GM18505 (cell line): Measurements from ENCODE around the gene ABCD1.

Experiments
- ATAC-seq: cut with Tn5 transposase; IDR thresholded peaks from one replicate; pipeline ENCODE4 v1.9.1; 2021; ENCODE audit not compliant: unreplicated experiment
- POLR2A ChIP-seq: IDR thresholded peaks from 4 replicates; pipeline ENCODE4 v1.6.1; 2011; ENCODE audit warnings: borderline replicate concordance; ENCODE audit not compliant: insufficient read depth, insufficient read length; ENCODE audit errors: extremely low read depth

Gene ABCD1

DNA sequence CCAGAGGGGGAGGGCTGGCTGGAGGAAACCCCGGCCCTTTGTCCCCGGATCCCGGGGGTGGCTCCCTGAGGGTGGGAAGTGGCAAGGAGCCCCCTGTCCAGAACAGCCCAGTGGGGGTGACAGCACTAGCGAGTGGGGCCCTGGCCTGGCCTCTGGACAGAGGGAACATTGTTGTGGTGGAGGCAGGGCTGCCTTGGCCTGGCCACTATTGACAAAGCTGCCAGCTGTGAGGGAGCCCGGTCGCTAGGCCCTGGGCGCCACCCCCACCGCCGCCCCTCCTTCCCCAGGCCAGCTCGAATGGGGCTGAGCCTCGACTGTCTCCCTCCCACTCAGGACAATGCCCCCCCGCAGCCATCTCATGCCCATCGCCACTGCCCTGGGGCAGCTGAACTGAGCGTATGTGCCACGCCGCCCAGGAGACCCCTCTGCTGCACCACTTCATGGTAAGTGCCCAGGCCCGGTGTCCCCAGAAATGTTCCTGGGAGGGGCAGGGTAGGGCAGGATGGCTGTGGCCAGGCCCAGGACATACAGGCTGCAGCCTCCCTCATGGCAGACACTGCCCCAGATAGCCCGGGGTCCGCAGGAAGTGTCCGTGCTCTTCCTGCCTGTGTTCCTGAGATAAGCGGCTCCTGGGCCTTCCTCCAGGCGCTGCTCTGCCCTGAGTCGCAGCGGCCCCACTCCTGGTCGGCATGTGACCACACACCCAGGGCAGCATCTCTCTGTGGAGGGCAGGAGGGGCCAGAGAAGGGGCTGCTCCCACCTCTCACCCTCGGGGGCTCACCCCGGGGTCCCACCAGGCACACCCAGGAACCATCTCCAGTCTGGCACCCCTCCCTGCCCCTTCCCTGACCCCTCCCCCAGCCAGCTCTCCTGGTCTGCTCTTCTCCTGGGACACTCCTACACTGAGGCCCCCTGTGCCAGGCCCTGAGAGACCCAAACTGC is 40.8 kb downstream of the ABCD1 start:
- ATAC-seq, result no peak
- TF ChIP-seq POLR2A, result no peak

DNA sequence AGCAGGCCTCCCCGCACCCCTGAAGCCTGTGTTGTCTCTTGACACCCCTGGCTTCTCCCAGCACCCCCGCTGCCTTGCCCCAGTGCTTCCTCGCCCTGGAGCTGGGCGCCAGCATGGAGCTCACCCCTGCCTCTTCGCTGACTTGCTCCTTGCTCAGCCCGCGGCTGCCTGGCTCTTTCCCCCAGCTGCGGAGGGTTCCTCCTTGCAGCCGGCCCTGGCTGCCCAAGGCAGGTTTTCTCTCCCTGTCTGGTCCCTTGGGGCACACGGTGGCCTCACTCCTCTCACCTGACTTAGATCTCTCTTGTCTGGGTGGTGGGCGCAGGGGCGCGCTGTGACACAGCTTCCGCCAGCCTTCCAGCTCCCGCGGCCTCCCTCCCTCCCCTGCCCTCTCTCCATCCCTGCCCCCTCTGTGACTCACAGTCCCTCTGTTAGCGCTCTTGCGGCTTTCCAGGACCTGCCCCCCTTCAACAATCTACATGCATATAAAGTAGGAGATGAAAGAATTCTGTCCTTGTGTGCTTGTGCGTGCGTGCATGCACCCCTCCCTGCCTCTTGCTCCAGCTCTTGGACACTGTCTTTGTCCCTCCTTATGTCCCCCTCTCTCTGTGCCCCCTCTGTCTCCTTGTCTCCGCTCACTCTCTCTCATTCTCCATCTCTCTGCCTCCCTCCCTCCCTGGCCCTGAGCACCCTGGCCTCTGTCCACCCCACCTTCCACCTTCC is 41.6 kb downstream of the ABCD1 start:
- no peak for TF ChIP-seq POLR2A
- ATAC-seq, result no peak

DNA sequence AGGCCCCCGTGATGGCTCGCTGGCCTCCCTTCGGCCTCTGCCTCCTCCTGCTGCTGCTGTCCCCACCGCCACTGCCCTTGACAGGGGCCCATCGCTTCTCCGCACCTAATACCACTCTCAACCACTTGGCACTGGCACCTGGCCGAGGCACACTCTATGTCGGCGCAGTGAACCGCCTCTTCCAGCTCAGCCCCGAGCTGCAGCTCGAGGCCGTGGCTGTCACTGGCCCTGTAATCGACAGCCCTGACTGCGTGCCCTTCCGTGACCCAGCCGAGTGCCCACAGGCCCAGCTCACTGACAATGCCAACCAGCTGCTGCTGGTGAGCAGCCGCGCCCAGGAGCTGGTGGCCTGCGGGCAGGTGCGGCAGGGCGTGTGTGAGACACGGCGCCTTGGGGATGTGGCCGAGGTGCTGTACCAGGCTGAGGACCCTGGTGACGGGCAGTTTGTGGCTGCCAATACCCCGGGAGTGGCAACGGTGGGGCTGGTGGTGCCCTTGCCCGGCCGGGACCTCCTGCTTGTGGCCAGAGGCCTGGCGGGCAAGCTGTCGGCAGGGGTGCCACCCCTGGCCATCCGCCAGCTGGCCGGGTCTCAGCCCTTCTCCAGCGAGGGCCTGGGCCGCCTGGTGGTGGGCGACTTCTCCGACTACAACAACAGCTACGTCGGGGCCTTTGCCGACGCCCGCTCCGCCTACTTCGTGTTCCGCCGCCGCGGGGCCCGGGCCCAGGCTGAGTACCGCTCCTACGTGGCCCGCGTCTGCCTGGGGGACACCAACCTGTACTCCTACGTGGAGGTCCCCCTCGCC is 42.4 kb downstream of the ABCD1 start:
- no peak for ATAC-seq
- TF ChIP-seq POLR2A, result no peak

DNA sequence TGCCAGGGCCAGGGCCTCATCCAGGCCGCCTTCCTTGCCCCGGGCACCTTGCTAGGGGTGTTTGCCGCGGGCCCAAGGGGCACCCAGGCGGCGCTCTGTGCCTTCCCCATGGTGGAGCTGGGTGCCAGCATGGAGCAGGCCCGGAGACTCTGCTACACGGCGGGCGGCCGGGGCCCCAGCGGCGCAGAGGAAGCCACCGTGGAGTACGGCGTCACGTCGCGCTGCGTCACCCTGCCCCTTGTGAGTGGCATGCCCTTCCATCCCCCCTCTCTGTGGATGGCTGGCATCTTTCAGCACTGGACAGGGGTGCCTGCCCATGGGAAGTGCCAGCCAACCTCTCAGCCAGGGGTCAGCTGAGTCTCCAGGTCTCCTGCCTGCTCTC is 43.0 kb downstream of the ABCD1 start:
- no peak for TF ChIP-seq POLR2A
- ATAC-seq, result no peak

- no peak for ATAC-seq
- no peak for TF ChIP-seq POLR2A
Measured at GRCh38 chrX:153768311-153769157, 43.9 kb downstream of the ABCD1 start.

DNA sequence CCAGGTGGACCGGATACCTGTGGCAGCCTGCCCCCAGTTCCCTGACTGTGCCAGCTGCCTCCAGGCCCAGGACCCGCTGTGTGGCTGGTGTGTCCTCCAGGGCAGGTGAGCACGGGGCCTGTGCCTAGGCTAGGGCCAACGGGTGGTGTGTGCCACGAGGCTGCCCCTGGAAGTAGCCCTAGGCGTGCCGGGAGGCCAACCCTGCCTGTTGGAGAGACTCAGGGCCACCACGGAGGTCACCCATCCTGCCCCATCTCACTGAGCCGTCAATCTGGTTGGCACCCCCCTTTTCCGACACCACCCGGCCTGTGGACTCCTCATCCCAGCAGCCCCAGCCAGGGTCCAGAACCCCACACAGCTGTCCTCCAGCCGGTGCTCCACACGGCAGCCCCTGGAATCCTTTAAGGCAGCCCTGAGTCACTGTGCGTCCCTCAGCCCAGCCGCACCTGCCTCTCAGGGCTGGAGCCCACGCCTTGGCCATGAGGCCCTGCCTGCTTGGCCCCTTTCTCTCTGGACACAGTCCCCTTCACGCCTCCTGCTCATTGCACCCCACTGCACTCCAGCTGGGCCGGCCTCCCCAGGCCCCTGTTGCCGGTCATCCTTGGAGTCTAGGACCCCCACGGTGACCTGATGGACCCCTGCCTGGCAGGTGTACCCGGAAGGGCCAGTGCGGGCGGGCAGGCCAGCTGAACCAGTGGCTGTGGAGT is 44.7 kb downstream of the ABCD1 start:
- ATAC-seq, result no peak

GRCh38 chrX:153769865-153770600 is 45.4 kb downstream of the ABCD1 start:
- ATAC-seq, result no peak
- no peak for TF ChIP-seq POLR2A

More for the DNA sequence above, 44.7 kb downstream of the ABCD1 start:
- no peak for TF ChIP-seq POLR2A

DNA sequence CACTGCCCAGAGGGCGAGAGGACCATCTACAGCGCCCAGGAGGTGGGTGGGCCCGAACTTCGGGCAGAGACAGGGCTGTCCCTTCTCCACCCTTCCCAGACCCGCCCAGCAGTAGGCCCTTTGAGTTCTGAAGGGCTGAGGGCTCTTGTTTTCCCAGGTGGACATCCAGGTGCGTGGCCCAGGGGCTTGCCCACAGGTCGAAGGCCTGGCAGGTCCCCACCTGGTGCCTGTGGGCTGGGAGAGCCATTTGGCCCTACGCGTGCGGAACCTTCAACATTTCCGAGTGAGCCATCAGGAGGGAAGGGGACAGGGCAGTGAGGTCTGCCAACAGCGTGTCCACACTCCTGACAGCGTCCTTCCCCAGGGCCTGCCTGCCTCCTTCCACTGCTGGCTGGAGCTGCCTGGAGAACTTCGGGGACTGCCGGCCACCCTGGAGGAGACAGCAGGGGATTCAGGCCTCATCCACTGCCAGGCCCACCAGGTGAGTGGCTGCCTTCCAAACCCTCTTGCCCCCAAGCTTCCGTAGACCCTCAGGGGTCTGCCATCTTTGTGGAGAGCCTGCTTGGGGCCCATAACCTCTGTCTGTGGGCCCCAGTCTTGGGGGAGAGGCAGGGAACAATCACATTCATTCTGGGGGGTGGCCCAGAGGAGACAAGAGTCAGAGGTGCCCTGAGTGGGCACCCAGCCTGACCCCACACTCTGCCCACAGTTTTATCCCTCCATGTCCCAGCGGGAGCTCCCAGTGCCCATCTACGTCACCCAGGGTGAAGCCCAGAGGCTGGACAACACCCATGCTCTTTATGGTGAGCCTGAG is 46.2 kb downstream of the ABCD1 start:
- no peak for ATAC-seq
- no peak for TF ChIP-seq POLR2A

GRCh38 chrX:153771415-153772315 is 47.0 kb downstream of the ABCD1 start:
- ATAC-seq, result no peak
- TF ChIP-seq POLR2A, result no peak
